Right lobe of liver (tissue), 4 donors: Measurements from ENCODE around the gene ATXN1.

Experiments
- POLR2A ChIP-seq: fragments of 450-650 bp; IDR thresholded peaks from one replicate; pipeline ENCODE4 v1.6.1; 2017; ENCODE audit warnings: antibody characterized with exemption, mild to moderate bottlenecking
- TF ChIP-seq, protein P1 (sequence below), 4 donors: fragments of 200-600 bp in 3 of 4; fragments of 450-650 bp in 1 of 4; IDR thresholded peaks; one replicate each; pipeline versions ENCODE4 v1.5.1 to v1.8.0; 2016 to 2022; ENCODE audit warnings: antibody characterized with exemption in 4 of 4, mild to moderate bottlenecking in 2 of 4
- donor health status: DM: no; HTN: no; CAD: no.
- donor health status: DM: no; HTN: no; CAD: no.
- donor health status: DM: no; HTN: yes; CAD: no.

DNA sequence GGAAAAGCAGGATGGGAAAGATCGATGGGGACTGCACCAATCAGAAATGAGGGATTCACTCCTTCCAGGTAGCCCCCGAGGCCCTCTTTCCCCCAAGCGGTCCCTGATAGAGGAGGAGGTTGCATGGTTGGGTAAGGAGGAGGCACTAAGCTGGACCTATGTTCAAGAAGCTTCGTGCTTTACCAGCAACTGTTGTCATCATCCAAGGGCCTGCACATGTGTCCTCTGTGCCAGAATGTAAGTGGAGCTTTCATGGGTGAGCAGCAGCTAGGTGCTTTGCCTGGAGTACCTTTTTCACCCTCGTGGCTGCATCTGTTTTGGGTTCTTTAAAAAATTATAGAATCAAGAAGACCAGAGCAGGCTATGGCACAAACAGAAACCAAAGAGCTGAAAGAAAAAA lies 468.8 kb downstream of the ATXN1 start:
- TF ChIP-seq, protein P1, sequence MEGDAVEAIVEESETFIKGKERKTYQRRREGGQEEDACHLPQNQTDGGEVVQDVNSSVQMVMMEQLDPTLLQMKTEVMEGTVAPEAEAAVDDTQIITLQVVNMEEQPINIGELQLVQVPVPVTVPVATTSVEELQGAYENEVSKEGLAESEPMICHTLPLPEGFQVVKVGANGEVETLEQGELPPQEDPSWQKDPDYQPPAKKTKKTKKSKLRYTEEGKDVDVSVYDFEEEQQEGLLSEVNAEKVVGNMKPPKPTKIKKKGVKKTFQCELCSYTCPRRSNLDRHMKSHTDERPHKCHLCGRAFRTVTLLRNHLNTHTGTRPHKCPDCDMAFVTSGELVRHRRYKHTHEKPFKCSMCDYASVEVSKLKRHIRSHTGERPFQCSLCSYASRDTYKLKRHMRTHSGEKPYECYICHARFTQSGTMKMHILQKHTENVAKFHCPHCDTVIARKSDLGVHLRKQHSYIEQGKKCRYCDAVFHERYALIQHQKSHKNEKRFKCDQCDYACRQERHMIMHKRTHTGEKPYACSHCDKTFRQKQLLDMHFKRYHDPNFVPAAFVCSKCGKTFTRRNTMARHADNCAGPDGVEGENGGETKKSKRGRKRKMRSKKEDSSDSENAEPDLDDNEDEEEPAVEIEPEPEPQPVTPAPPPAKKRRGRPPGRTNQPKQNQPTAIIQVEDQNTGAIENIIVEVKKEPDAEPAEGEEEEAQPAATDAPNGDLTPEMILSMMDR (IDR thresholded peaks at IDR 0.05): no peak
- TF ChIP-seq POLR2A: no peak
